GM12864 (cell line): Measurements from ENCODE around the gene HOXA3.

Source experiments
- DNase-seq: peaks from one replicate; pipeline ENCODE4 v3.0.0-alpha.2; 2011; ENCODE audit warnings: low read depth
- H3K4me3 ChIP-seq: 2 replicates; pipeline ENCODE4 v1.5.1; 2011; ENCODE audit warnings: mild to moderate bottlenecking, low read depth, low read length, control low read depth
- CTCF ChIP-seq: IDR thresholded peaks from 2 replicates; pipeline ENCODE4 v1.5.1; 2011; ENCODE audit warnings: low read depth, mild to moderate bottlenecking, moderate library complexity, low read length, control low read depth, inconsistent platforms; ENCODE audit errors: missing control alignments

The HOXA3 gene

DNA sequence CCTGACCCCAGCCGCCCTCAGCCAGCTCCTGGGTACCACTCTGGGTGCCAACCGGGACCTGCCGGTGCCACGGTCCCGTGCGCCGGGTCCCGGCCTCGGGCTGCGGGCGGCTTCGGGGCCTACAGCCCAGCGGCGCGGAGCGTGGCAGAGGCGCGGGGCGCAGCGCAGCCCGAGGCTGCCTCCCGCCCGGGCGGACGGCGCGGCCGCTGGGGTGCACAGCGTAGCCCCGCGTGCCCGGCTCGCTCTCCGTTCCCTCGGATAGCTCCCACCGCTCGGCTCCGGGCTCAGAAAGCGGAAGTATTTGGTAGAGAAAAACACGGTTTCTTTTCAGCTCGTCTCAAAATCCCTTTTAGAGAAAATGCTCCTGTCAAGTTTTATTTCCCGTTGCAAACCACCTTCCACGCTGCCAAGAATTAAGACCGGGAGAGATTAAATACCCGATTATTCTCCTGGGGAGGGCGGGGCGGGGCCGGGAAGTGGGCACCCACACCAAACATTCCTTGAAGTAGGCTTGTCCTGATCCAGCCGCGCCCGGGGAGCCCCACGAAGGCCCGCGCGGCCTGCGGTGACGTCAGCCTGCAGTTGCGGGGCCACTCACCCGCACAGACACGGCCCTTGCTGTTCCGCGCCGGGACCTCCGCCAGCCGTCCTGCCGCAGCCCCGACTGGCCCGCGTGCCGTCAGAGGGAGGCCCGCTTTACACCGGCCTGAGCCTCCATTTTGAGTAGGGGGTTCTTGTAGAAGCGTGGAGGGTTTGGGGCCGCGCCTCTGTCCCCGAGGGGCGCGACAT, 40.4 kb upstream of the HOXA3 start:
- DNase-seq, result no peak
- no peak overlapping the region for H3K4me3 ChIP-seq
- TF ChIP-seq CTCF, result no peak

- no peak for TF ChIP-seq CTCF
- DNase-seq, result no peak
- H3K4me3 ChIP-seq, result no peak overlapping the region
These were observed 39.6 kb upstream of the HOXA3 start for GRCh38 chr7:27191833-27192545.

DNA sequence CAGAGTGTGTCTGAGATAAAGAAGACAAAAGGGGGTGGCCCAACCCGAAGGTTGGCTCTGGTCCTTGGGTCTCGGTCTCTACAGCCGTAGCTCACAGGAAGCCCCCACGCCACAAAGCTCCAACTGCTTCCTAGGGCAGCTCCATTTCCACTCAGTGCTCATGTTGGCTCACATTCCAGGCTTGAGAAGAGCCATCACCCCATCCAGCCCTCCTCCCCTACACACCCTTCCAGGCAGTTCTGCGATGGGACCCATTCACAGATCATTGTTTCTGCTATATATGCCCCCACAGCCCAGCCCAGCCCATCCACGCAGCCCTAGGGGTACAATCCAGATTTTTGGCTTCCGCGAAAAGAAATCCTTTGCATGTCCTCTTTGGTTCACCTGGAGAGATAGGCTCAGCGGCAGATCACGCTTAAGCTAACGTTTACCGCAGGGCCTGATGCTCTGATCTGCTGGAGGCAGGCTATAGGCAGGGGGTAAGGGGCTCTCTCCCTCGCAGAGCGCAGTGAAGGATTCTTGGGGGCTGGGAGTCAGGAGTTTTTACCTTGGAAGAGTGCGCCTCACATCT, 38.9 kb upstream of the HOXA3 start:
- TF ChIP-seq CTCF, result no peak
- H3K4me3 ChIP-seq, result no peak overlapping the region
- no peak for DNase-seq

- DNase-seq, result no peak
- no peak overlapping the region for H3K4me3 ChIP-seq
- TF ChIP-seq CTCF, result no peak
These were observed 37.8 kb upstream of the HOXA3 start for GRCh38 chr7:27189997-27190748.

DNA sequence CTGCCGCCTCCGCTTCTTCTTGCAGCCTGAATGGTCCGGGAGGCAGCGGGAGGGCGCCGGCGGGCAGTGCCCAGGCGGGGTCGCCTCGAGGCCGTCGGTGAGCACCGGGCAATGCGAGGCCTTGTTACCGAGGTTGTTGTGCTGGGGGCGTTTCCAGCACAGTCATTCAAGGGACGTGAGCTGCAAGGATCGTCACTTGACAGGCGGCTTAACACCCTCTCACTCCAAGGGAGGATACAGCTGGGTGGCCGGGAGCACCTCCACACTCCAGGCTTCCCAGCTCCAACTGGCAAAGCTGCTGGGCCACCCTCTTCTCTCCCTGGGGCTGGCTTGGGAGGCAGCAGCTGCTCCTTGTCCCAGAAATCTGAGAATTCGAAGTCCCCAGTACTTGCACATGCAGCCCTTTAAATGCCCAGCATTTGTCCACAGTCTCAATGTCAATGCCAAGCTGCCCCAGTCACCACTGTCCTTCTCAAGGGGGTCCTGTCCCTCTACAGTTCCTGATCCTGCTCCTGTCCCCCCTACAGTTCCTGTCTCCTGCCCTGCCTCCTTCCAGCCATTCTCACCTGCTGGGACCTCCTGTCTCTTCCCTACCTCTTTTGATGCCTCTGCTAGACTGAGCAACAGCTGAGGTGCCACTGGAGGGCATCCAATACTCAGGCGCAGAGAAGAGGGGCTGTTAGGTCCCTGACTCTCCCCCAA, 37.1 kb upstream of the HOXA3 start:
- no peak for DNase-seq
- H3K4me3 ChIP-seq, result no peak overlapping the region
- no peak for TF ChIP-seq CTCF
